Astrocyte (in vitro differentiated cells and primary cell): ENCODE measurements around the gene MIB1.

Experiments
- EZH2 ChIP-seq: IDR thresholded peaks from 2 replicates; pipeline ENCODE4 v1.6.1; 2012; ENCODE audit warnings: mild to moderate bottlenecking, low read length, inconsistent platforms; ENCODE audit not compliant: insufficient read depth
- TF ChIP-seq, protein P1 (sequence below): IDR thresholded peaks from 2 replicates; pipeline ENCODE4 v1.5.1; 2011; ENCODE audit warnings: low read depth, mild to moderate bottlenecking, inconsistent platforms, low read length, moderate library complexity; ENCODE audit not compliant: insufficient read depth

- TF ChIP-seq EZH2: no peak
- TF ChIP-seq, protein P1, sequence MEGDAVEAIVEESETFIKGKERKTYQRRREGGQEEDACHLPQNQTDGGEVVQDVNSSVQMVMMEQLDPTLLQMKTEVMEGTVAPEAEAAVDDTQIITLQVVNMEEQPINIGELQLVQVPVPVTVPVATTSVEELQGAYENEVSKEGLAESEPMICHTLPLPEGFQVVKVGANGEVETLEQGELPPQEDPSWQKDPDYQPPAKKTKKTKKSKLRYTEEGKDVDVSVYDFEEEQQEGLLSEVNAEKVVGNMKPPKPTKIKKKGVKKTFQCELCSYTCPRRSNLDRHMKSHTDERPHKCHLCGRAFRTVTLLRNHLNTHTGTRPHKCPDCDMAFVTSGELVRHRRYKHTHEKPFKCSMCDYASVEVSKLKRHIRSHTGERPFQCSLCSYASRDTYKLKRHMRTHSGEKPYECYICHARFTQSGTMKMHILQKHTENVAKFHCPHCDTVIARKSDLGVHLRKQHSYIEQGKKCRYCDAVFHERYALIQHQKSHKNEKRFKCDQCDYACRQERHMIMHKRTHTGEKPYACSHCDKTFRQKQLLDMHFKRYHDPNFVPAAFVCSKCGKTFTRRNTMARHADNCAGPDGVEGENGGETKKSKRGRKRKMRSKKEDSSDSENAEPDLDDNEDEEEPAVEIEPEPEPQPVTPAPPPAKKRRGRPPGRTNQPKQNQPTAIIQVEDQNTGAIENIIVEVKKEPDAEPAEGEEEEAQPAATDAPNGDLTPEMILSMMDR: no peak
These were observed 17.2 kb downstream of the MIB1 start for GRCh38 chr18:21757833-21758232.
